Smooth muscle cell (in vitro differentiated cells): ENCODE results near the gene TMEM131. TPM values are rescaled to one million over a fixed set of nuclear protein-coding genes. Genes with fewer than 3 reads are reported as not detected.

ENCODE experiments used
- DNase-seq: peaks from one replicate; lab custom pipeline; 2025; ENCODE audit not compliant: unreplicated experiment; lab: John Stamatoyannopoulos, UW
- H2AFZ ChIP-seq: fragments of 200-600 bp; sonication (generic); 2 replicates; pipeline ENCODE4 v1.6.0; 2016; ENCODE audit warnings: antibody characterized with exemption, low read depth, mild to moderate bottlenecking
- H3F3A ChIP-seq: fragments of 200-600 bp; sonication (generic); 2 replicates; pipeline ENCODE4 v1.6.0; 2017; ENCODE audit warnings: antibody characterized with exemption, low read depth
- H3K27ac ChIP-seq: fragments of 200-600 bp; sonication (generic); 2 replicates; pipeline ENCODE4 v1.5.1; 2016; ENCODE audit warnings: low read depth, mild to moderate bottlenecking
- H3K27me3 ChIP-seq: fragments of 200-600 bp; sonication (generic); 2 replicates; pipeline ENCODE4 v1.6.1; 2016; ENCODE audit warnings: low read depth, mild to moderate bottlenecking
- H3K36me3 ChIP-seq: fragments of 200-600 bp; sonication (generic); 2 replicates; pipeline ENCODE4 v1.5.1; 2016; ENCODE audit warnings: low read depth
- H3K4me1 ChIP-seq: fragments of 200-600 bp; sonication (generic); 2 replicates; pipeline ENCODE4 v1.5.1; 2016; ENCODE audit warnings: low read depth
- H3K4me2 ChIP-seq: fragments of 200-600 bp; sonication (generic); 2 replicates; pipeline ENCODE4 v1.6.0; 2016; ENCODE audit warnings: mild to moderate bottlenecking
- H3K4me3 ChIP-seq: fragments of 200-600 bp; sonication (generic); 2 replicates; pipeline ENCODE4 v1.5.1; 2016; ENCODE audit warnings: mild to moderate bottlenecking
- H3K79me2 ChIP-seq: fragments of 200-600 bp; sonication (generic); 2 replicates; pipeline ENCODE4 v1.6.0; 2016; ENCODE audit warnings: low read depth, mild to moderate bottlenecking
- H3K9ac ChIP-seq: fragments of 200-600 bp; sonication (generic); 2 replicates; pipeline ENCODE4 v1.6.0; 2016; ENCODE audit warnings: low read depth
- H3K9me3 ChIP-seq: fragments of 200-600 bp; sonication (generic); replicated peaks from 2 replicates; pipeline ENCODE4 v1.5.1; 2016; ENCODE audit warnings: low read depth
- H4K20me1 ChIP-seq: fragments of 200-600 bp; sonication (generic); 2 replicates; pipeline ENCODE4 v1.6.0; 2016; ENCODE audit warnings: low read depth
- WGBS: methylation state at CpG from one replicate; pipeline ENCODE4 v1.1.7; 2016; ENCODE audit warnings: low lambda C conversion rate; 5-methylcytosine and 5-hydroxymethylcytosine counted together
- polyA plus RNA-seq: library from polyadenylated mRNA; unstranded; fragments of >200 nt; fragmentation: Nextera tagmentation; extraction: Ambion mirVana; gene quantifications from 2 replicates; pipeline ENCODE4 v1.2.1, GENCODE V29; 2016
- total RNA-seq: library from RNA; depleted of rRNA; stranded (reverse); fragments of >200 nt; gene quantifications from 2 replicates; pipeline ENCODE4 v1.2.3, GENCODE V29; 2014
- TF ChIP-seq, protein P1 (sequence below): fragments of 200-600 bp; sonication (generic); IDR thresholded peaks from 2 replicates; pipeline ENCODE4 v1.5.1; 2017; ENCODE audit warnings: borderline replicate concordance, mild to moderate bottlenecking, antibody characterized with exemption; ENCODE audit not compliant: insufficient read depth, poor library complexity, severe bottlenecking

The TMEM131 gene
- total and polyA plus RNA-seq, 2 experiments from 2014 or later, result 16.7 to 32.3 TPM

DNA sequence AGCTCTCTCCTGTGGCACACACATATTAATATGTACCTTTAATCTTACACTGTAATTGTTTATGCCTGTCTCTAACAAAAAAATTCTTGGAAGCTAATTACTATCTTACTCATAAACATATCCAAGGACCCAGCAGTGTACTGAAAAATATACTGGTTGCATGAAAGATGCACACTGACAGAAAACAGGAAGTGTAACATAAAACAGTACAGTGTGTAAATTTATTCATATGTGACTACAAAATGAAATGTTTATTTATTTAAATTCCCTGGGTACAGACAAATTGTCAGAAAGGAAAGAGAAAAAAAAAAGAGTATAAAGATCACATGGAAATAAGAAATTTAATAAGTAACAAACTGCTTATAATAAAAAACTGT lies 28.5 kb downstream of the TMEM131 start:
- Histone ChIP-seq H3K27me3 (no peaks in the 10 kb centered on the region), H3K36me3 (no peaks in the 10 kb centered on the region), H3K79me2 (peaks cover 97% of the 10 kb centered on the region), H3K27ac (peak overlapping the region; percentile 40), H3F3A (no peaks in the 10 kb centered on the region), H3K4me2 (no peak overlapping the region), H3K9ac (no peak overlapping the region), H3K4me1 (no peaks in the 10 kb centered on the region), H3K9me3 (no peaks in the 10 kb centered on the region), H2AFZ (no peak overlapping the region), H3K4me3 (no peak overlapping the region), H4K20me1 (peaks cover 96% of the 10 kb centered on the region)
- TF ChIP-seq, protein P1, sequence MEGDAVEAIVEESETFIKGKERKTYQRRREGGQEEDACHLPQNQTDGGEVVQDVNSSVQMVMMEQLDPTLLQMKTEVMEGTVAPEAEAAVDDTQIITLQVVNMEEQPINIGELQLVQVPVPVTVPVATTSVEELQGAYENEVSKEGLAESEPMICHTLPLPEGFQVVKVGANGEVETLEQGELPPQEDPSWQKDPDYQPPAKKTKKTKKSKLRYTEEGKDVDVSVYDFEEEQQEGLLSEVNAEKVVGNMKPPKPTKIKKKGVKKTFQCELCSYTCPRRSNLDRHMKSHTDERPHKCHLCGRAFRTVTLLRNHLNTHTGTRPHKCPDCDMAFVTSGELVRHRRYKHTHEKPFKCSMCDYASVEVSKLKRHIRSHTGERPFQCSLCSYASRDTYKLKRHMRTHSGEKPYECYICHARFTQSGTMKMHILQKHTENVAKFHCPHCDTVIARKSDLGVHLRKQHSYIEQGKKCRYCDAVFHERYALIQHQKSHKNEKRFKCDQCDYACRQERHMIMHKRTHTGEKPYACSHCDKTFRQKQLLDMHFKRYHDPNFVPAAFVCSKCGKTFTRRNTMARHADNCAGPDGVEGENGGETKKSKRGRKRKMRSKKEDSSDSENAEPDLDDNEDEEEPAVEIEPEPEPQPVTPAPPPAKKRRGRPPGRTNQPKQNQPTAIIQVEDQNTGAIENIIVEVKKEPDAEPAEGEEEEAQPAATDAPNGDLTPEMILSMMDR, result no peak
- no peak for DNase-seq

DNA sequence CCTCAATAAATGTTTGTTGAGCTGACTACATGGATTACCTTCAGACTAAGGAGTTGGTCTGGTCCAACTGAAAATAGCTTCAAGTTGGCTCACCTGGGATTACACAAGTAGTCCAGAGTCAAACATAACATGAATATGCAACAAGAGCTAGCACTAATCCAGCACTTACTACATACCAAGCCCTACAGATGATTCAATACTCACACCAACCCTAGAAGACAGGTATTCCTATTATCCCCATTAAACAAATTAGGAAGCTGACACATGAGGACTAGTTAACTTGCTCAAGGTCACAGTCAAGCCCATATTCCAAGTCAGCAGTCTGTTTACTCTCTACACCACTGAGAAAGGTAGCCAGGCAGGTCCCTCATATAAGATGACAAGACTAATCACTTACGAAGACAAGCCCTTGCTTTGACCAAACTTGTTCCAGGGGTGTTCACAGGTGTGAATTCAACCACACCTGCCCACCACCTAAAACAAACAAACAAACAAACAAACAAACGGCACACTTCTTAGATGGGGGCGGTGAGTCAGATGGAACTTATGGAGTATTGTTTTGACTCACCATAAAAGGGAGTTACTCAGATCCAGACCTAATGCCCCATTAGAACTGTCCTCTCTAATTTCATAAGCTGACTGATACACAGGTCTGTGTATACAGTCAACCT lies 29.1 kb downstream of the TMEM131 start:
- Histone ChIP-seq H3F3A (no peaks in the 10 kb centered on the region), H3K4me3 (no peak overlapping the region), H3K4me2 (no peak overlapping the region), H3K27ac (peak overlapping the region; percentile 40), H3K4me1 (no peaks in the 10 kb centered on the region), H3K9me3 (no peaks in the 10 kb centered on the region), H3K9ac (no peak overlapping the region), H3K36me3 (no peaks in the 10 kb centered on the region), H3K79me2 (peaks cover 98% of the 10 kb centered on the region), H3K27me3 (no peaks in the 10 kb centered on the region), H2AFZ (no peak overlapping the region), H4K20me1 (peaks cover 100% of the 10 kb centered on the region)
- TF ChIP-seq, protein P1, result no peak
- WGBS, result 74% methylated on average over 3 of the region's 3 CpGs
- DNase-seq, result no peak

DNA sequence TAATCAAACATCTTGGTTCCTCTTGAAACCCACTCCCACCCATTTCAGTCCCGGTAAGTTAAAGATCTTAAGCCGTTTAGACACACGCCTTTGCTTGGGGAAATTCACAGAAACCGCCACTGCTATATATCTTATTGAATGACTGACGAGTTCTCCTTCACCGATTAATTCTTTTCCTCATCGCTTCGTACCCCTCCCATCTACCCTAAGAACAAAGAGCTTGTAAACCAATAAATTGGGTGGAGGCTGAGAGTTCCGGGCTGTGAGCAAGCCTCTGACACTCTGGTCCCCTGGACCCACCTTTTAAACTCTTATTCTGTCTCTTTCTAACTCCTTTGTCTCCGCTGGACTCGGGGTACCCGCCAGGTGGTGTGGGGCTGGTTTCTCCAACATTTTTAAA lies 30.6 kb downstream of the TMEM131 start:
- Histone ChIP-seq H3K27me3 (no peaks in the 10 kb centered on the region), H3K79me2 (peaks cover 97% of the 10 kb centered on the region), H3K4me1 (no peaks in the 10 kb centered on the region), H3K27ac (no peak overlapping the region), H3K9me3 (no peaks in the 10 kb centered on the region), H2AFZ (no peak overlapping the region), H4K20me1 (peaks cover 99% of the 10 kb centered on the region), H3K9ac (no peak overlapping the region), H3K4me3 (no peak overlapping the region), H3K4me2 (no peak overlapping the region), H3K36me3 (no peaks in the 10 kb centered on the region), H3F3A (no peaks in the 10 kb centered on the region)
- 92% methylated on average over 12 of the region's 12 CpGs for WGBS
- TF ChIP-seq, protein P1, result no peak
- no peak for DNase-seq

DNA sequence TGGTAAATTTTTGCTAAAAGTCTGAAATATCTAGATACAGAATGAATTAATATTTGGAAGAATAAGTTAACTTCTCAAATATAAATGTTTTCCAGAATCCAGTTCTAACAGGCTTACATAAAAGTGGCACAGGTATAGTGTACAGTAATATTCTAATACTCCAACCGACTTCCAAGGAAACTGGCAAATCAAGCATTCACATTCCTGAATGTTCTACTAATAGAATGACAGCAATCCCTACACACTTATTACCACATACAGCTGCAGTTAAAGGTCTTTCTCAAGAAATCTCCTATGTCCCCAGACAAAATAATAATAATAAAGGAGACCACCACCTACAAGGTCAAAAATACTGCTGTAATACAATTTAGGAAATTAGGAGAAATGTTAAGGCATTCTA lies 31.9 kb downstream of the TMEM131 start:
- no peaks in the 10 kb centered on the region for H3K9me3 ChIP-seq
- 85% methylated on average over 1 of the region's 1 CpG for WGBS
- no peaks in the 10 kb centered on the region for H3K4me1 ChIP-seq
- H3F3A ChIP-seq, result no peaks in the 10 kb centered on the region
- peaks cover 98% of the 10 kb centered on the region for H4K20me1 ChIP-seq
- no peak overlapping the region for H2AFZ ChIP-seq
- DNase-seq, result no peak
- H3K27me3 ChIP-seq, result no peaks in the 10 kb centered on the region
- no peak overlapping the region for H3K4me3 ChIP-seq
- peaks cover 96% of the 10 kb centered on the region for H3K79me2 ChIP-seq
- no peak overlapping the region for H3K4me2 ChIP-seq
- H3K9ac ChIP-seq, result no peak overlapping the region
- H3K36me3 ChIP-seq, result no peaks in the 10 kb centered on the region
- TF ChIP-seq, protein P1, result no peak
- no peak overlapping the region for H3K27ac ChIP-seq
